SU-DHL-6 (cell line): ENCODE measurements around the gene COL4A2.

Experiments used
- H2AFZ ChIP-seq: fragments of 200-600 bp; sonication (generic); 2 replicates; pipeline ENCODE4 v1.6.1; 2014; ENCODE audit warnings: low read depth, mild to moderate bottlenecking, moderate library complexity, mixed read lengths, antibody characterized with exemption, low read length; ENCODE audit not compliant: severe bottlenecking
- H3F3A ChIP-seq: fragments of 200-600 bp; shearing (Covaris generic); 2 replicates; pipeline ENCODE4 v1.6.0; 2016; ENCODE audit warnings: antibody characterized with exemption, mild to moderate bottlenecking; ENCODE audit not compliant: insufficient read depth
- H3K27ac ChIP-seq: fragments of 200-600 bp; sonication (generic); 2 replicates; pipeline ENCODE4 v1.5.1; 2016; ENCODE audit warnings: low read depth, mild to moderate bottlenecking, low read length, moderate library complexity, mixed read lengths
- H3K27me3 ChIP-seq: fragments of 200-600 bp; sonication (generic), shearing (Covaris generic); 2 replicates; pipeline ENCODE4 v1.6.0; 2014; ENCODE audit warnings: mild to moderate bottlenecking, low read length
- H3K36me3 ChIP-seq: fragments of 200-600 bp; sonication (generic); 2 replicates; pipeline ENCODE4 v1.6.1; 2014; ENCODE audit warnings: mild to moderate bottlenecking, low read length, mixed read lengths
- H3K4me2 ChIP-seq: fragments of 300-600, 200-600 bp; shearing (Covaris generic), sonication (generic); 2 replicates; pipeline ENCODE4 v1.6.0; 2014; ENCODE audit warnings: low read length, low read depth, mild to moderate bottlenecking; ENCODE audit not compliant: poor library complexity, severe bottlenecking
- H3K4me3 ChIP-seq: fragments of 200-600 bp; sonication (generic); 2 replicates; pipeline ENCODE4 v1.5.1; 2014; ENCODE audit warnings: antibody characterized with exemption, low read length, mild to moderate bottlenecking, mixed read lengths; ENCODE audit not compliant: insufficient read depth, poor library complexity, severe bottlenecking
- H3K79me2 ChIP-seq: fragments of 200-600 bp; sonication (generic); 2 replicates; pipeline ENCODE4 v1.6.1; 2014; ENCODE audit warnings: mild to moderate bottlenecking, low read length, moderate library complexity; ENCODE audit not compliant: insufficient read depth
- H3K9ac ChIP-seq: fragments of 200-600 bp; sonication (generic); 2 replicates; pipeline ENCODE4 v1.7.0; 2014; ENCODE audit warnings: mild to moderate bottlenecking, low read length
- H3K9me2 ChIP-seq: fragments of 200-600 bp; sonication (generic); replicated peaks from 2 replicates; pipeline ENCODE4 v1.6.1; 2014; ENCODE audit warnings: low read length; ENCODE audit not compliant: insufficient read depth
- H3K9me3 ChIP-seq: fragments of 200-600 bp; sonication (generic); 2 replicates; pipeline ENCODE4 v1.6.1; 2014; ENCODE audit warnings: low read length, mixed read lengths; ENCODE audit not compliant: insufficient read depth
- H4K20me1 ChIP-seq: fragments of 200-600 bp; sonication (generic); 2 replicates; pipeline ENCODE4 v1.6.1; 2014; ENCODE audit warnings: low read depth, mild to moderate bottlenecking, antibody characterized with exemption, low read length, moderate library complexity, mixed read lengths
- CTCF ChIP-seq: fragments of 200-600 bp; sonication (generic); IDR thresholded peaks from one replicate; pipeline ENCODE4 v1.5.1; 2017; ENCODE audit warnings: antibody characterized with exemption, mild to moderate bottlenecking, low read length, moderate library complexity; ENCODE audit not compliant: insufficient read depth, poor library complexity, severe bottlenecking
- EZH2phosphoT487 ChIP-seq: fragments of 200-600 bp; sonication (generic), shearing (Covaris generic); conservative IDR thresholded peaks from 2 replicates; pipeline ENCODE4 v1.6.1; 2018; ENCODE audit warnings: mild to moderate bottlenecking, antibody characterized with exemption, low read length, moderate library complexity, mixed read lengths

COL4A2 gene

GRCh38 chr13:110264685-110265275, 42.3 kb upstream of the COL4A2 start:
- no peak overlapping the region for H3K4me2 ChIP-seq
- H3K27ac ChIP-seq, result no peak overlapping the region
- no peaks in the 10 kb centered on the region for H3K36me3 ChIP-seq
- no peaks in the 10 kb centered on the region for H3K27me3 ChIP-seq
- no peaks in the 10 kb centered on the region for H3F3A ChIP-seq
- H3K9me2 ChIP-seq, result no peaks in the 10 kb centered on the region
- no peaks in the 10 kb centered on the region for H4K20me1 ChIP-seq
- no peak overlapping the region for H3K9ac ChIP-seq
- no peaks in the 10 kb centered on the region for H3K79me2 ChIP-seq
- no peak for TF ChIP-seq EZH2phosphoT487
- TF ChIP-seq CTCF, result no peak
- no peak overlapping the region for H3K4me3 ChIP-seq
- no peak overlapping the region for H2AFZ ChIP-seq
- H3K9me3 ChIP-seq, result no peaks in the 10 kb centered on the region

DNA sequence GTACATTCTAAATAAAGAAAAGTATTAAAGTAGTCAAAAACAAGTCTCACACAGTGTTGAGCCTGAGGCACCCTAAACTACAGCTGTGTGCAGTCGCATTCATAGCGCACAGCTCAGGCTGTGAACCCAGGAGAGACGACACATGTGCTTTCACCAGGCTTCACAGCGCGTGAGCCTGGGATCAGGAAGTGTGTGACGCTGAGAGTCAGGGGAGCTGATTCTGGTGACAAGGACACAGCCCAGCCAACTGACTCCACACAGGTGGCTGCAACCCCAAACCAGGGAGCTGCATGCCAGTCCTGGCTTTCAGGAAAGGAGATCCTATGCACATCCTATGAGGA, 41.8 kb upstream of the COL4A2 start:
- H3K27ac ChIP-seq, result no peak overlapping the region
- H3K9ac ChIP-seq, result no peak overlapping the region
- TF ChIP-seq CTCF (no peak), EZH2phosphoT487 (no peak)
- no peak overlapping the region for H3K4me3 ChIP-seq
- no peaks in the 10 kb centered on the region for H3K9me3 ChIP-seq
- H2AFZ ChIP-seq, result no peak overlapping the region
- no peaks in the 10 kb centered on the region for H3K27me3 ChIP-seq
- no peaks in the 10 kb centered on the region for H3F3A ChIP-seq
- no peaks in the 10 kb centered on the region for H3K9me2 ChIP-seq
- H3K4me2 ChIP-seq, result no peak overlapping the region
- H4K20me1 ChIP-seq, result no peaks in the 10 kb centered on the region
- no peaks in the 10 kb centered on the region for H3K79me2 ChIP-seq
- H3K36me3 ChIP-seq, result no peaks in the 10 kb centered on the region

GRCh38 chr13:110265682-110266430, 41.2 kb upstream of the COL4A2 start:
- Histone ChIP-seq H3K27ac (no peak overlapping the region), H3K4me3 (no peak overlapping the region), H3K9ac (no peak overlapping the region), H3K9me2 (no peaks in the 10 kb centered on the region), H2AFZ (no peak overlapping the region), H3K79me2 (no peaks in the 10 kb centered on the region), H3F3A (no peaks in the 10 kb centered on the region), H4K20me1 (no peaks in the 10 kb centered on the region), H3K27me3 (no peaks in the 10 kb centered on the region), H3K9me3 (no peaks in the 10 kb centered on the region), H3K36me3 (no peaks in the 10 kb centered on the region), H3K4me2 (no peak overlapping the region)
- no peak for TF ChIP-seq EZH2phosphoT487
- TF ChIP-seq CTCF, result no peak
